Heart right ventricle (tissue), 16 donors: ENCODE data around the gene NPEPPS. TPM values are rescaled to one million over a fixed set of nuclear protein-coding genes. Genes with fewer than 3 reads are reported as not detected.

Source experiments
- ATAC-seq, 8 donors: fragments of 200-7000 bp; cut with Tn5 transposase; one replicate each; pipeline ENCODE4 v1.9.1; 2020; ENCODE audit warnings: mild to moderate bottlenecking in 8 of 8, moderate library complexity in 8 of 8, moderate number of reproducible peaks in 1 of 8
- DNase-seq, 2 donors: peaks; one replicate each; pipeline ENCODE4 v3.0.0-alpha.2; 2020
- H3K27ac ChIP-seq, 10 donors: fragments of 200-600 bp; sonication (generic) in 2 of 10; one replicate each; pipeline versions ENCODE4 v1.5.0 to v1.8.0; 2020 to 2022; ENCODE audit warnings: mild to moderate bottlenecking in 3 of 10
- H3K27me3 ChIP-seq, 7 donors: fragments of 200-600 bp; one replicate each; pipeline ENCODE4 v1.8.0; 2021 to 2022; ENCODE audit warnings: mild to moderate bottlenecking in 2 of 7
- H3K36me3 ChIP-seq, 9 donors: fragments of 200-600 bp; sonication (generic) in 1 of 9; one replicate each; pipeline versions ENCODE4 v1.5.0 to v1.8.0; 2020 to 2022; ENCODE audit warnings: mild to moderate bottlenecking in 2 of 9
- H3K4me1 ChIP-seq, 9 donors: fragments of 200-600 bp; sonication (generic) in 1 of 9; one replicate each; pipeline versions ENCODE4 v1.5.0 to v1.8.0; 2020 to 2022; ENCODE audit warnings: mild to moderate bottlenecking in 4 of 9
- H3K4me3 ChIP-seq, 10 donors: fragments of 200-600 bp; sonication (generic) in 2 of 10; one replicate each; pipeline versions ENCODE4 v1.5.0 to v1.8.0; 2020 to 2022; ENCODE audit warnings: mild to moderate bottlenecking in 7 of 10, moderate library complexity in 2 of 10
- H3K9me3 ChIP-seq, 11 donors: fragments of 200-600 bp in 10 of 11; sonication (generic) in 2 of 11; one replicate each; pipeline versions ENCODE4 v1.5.0 to v1.8.0; 2013 to 2022; ENCODE audit warnings: mild to moderate bottlenecking in 2 of 11, control low read depth in 1 of 11, moderate library complexity in 1 of 11
- WGBS, 2 donors: extraction: QIAGEN DNeasy Blood & Tissue Kit; methylation state at CpG; one replicate each; pipeline ENCODE4 v1.1.7; 2013; ENCODE audit warnings: inconsistent platforms in 1 of 2; 5-methylcytosine and 5-hydroxymethylcytosine counted together
- intact Hi-C, 10 donors: fragments of 100-400 bp; cut with DNase I; formaldehyde crosslinking; loops; one replicate each; pipeline versions ENCODE4 v1.11.1 to v1.14.2; 2022
- polyA plus RNA-seq, 2 donors: library from polyadenylated mRNA; stranded (reverse); fragments of 200-250 nt; gene quantifications; one replicate each; pipeline ENCODE4 v1.2.3, GENCODE V29; 2013
- total RNA-seq, 10 donors: library from RNA; stranded (reverse); fragmentation: NEBNext Ultra II Directional in 3 of 10; extraction: Animal tissue kit (Norgen Biotek cat#: 25700) in 3 of 10; gene quantifications; one replicate each; pipeline versions ENCODE4 v1.2.1 to v1.2.4, GENCODE V29; 2021 to 2023
- TF ChIP-seq, protein P1 (sequence below), 9 donors: fragments of 200-600 bp; sonication (generic) in 2 of 9; IDR thresholded peaks; one replicate each; pipeline versions ENCODE4 v1.5.0 to v1.8.0; 2021 to 2022; ENCODE audit warnings: antibody characterized with exemption in 9 of 9, mild to moderate bottlenecking in 5 of 9, moderate library complexity in 1 of 9
- donor health status: Arrhythmogenic right ventricular cardiomyopathy.
- donor health status: ischemic (EF 13 %, LVEDD 7.1; RV severe dilation, severe dysfunction).
- donor health status: healthy with polysubstance abuse.
- donor health status: DM: no; HTN: yes; CAD: no.
- donor health status: DM: no; HTN: no; CAD: no.
- donor health status: ischemic (EF 25% LVEDD 6.9; RV normal size, moderate dysfunction).
- donor health status: ischemic (EF 25% LVEDD 5.7; RV mildly dilated, moderate dysfunction).
- donor health status: healthy.
- donor health status: DM: yes; HTN: yes; CAD: no.
- donor health status: Ischemic cardiomyopathy.
- donor health status: ischemic (EF 35%, LVEDD 5.7; RV mildly dilated, moderate dysfunction).
- donor health status: nonischemic (EF 11% LVEDD 7.7; RV severe dilation, severe dysfunction).
- donor health status: DM: yes; HTN: yes; CAD: no.
- donor health status: PGD.
- donor health status: ischemic (EF 29% LVEDD 5.4; RV normal size, mild dysfunction).
- donor health status: nonischemic (EF 23%, LVEDD 6.1; RV moderate dilation, normal function).

The NPEPPS gene
- total and polyA plus RNA-seq, 12 donors = 21.8 to 104 (median 85.0) TPM

GRCh38 chr17:47650525-47651522 is 119.9 kb downstream of the NPEPPS start:
- intact Hi-C loops = no loop called here
- TF ChIP-seq, protein P1, sequence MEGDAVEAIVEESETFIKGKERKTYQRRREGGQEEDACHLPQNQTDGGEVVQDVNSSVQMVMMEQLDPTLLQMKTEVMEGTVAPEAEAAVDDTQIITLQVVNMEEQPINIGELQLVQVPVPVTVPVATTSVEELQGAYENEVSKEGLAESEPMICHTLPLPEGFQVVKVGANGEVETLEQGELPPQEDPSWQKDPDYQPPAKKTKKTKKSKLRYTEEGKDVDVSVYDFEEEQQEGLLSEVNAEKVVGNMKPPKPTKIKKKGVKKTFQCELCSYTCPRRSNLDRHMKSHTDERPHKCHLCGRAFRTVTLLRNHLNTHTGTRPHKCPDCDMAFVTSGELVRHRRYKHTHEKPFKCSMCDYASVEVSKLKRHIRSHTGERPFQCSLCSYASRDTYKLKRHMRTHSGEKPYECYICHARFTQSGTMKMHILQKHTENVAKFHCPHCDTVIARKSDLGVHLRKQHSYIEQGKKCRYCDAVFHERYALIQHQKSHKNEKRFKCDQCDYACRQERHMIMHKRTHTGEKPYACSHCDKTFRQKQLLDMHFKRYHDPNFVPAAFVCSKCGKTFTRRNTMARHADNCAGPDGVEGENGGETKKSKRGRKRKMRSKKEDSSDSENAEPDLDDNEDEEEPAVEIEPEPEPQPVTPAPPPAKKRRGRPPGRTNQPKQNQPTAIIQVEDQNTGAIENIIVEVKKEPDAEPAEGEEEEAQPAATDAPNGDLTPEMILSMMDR (IDR thresholded peaks at IDR 0.05) = no peak
- ATAC-seq (peak; percentile 76 to 85 (median 79)), DNase-seq (peak; percentile 97)
- peaks cover 0 to 46% (median 18%) of the 10 kb centered on the region in 9 donors for H3K36me3 ChIP-seq
- H3K4me3 ChIP-seq = peak overlapping the region; percentile 63 to 99 (median 88)
- 1 to 2% methylated on average over 30 to 38 of the region's 39 CpGs for WGBS, 2 donors
- H3K4me1 ChIP-seq = peaks cover 11 to 83% (median 52%) of the 10 kb centered on the region in 9 donors
- no peaks in the 10 kb centered on the region for H3K27me3 ChIP-seq
- peak overlapping the region; percentile 86 to 98 (median 94) for H3K27ac ChIP-seq
- no peaks in the 10 kb centered on the region for H3K9me3 ChIP-seq

- WGBS, 2 donors = 52 to 59% methylated on average over 2 of the region's 2 CpGs
- ATAC-seq = no peak
- intact Hi-C loops = no loop called here
- Histone ChIP-seq H3K36me3 (peaks cover 0 to 55% (median 25%) of the 10 kb centered on the region in 9 donors), H3K4me3 (peak overlapping the region in 1 of 10 donors; percentile 84), H3K9me3 (no peaks in the 10 kb centered on the region), H3K4me1 (peaks cover 11 to 76% (median 55%) of the 10 kb centered on the region in 9 donors), H3K27ac (no peak overlapping the region), H3K27me3 (no peaks in the 10 kb centered on the region)
- TF ChIP-seq, protein P1 (IDR thresholded peaks at IDR 0.05) = no peak
- no peak for DNase-seq
Observed at GRCh38 chr17:47651704-47652103, 120.8 kb downstream of the NPEPPS start.

DNA sequence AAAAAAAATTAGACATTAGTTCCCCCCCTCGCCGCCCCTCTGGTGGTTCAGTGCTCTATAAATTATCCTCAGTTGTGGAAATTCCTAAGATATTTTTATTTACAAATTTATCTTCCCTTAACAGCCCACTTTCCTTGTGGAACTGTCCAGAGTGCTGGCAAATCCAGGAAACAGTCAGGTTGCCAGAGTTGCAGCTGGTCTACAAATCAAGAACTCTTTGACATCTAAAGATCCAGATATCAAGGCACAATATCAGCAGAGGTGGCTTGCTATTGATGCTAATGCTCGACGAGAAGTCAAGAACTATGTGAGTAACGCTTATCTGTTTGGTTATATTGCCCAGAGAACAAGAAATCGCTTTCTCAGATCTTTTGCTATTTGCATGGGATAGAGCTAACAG is 121.7 kb downstream of the NPEPPS start:
- TF ChIP-seq, protein P1 (IDR thresholded peaks at IDR 0.05) = no peak
- WGBS, 2 donors = 87 to 92% methylated on average over 6 of the region's 6 CpGs
- H3K4me3 ChIP-seq = no peak overlapping the region
- H3K36me3 ChIP-seq = peaks cover 0 to 64% (median 34%) of the 10 kb centered on the region in 9 donors
- no peaks in the 10 kb centered on the region for H3K9me3 ChIP-seq
- ATAC-seq (no peak), DNase-seq (no peak)
- H3K27ac ChIP-seq = no peak overlapping the region
- intact Hi-C loops = no loop called here
- peaks cover 11 to 69% (median 55%) of the 10 kb centered on the region in 9 donors for H3K4me1 ChIP-seq
- H3K27me3 ChIP-seq = no peaks in the 10 kb centered on the region

- no peak overlapping the region for H3K27ac ChIP-seq
- ATAC-seq = no peak
- H3K9me3 ChIP-seq = no peaks in the 10 kb centered on the region
- TF ChIP-seq, protein P1 (IDR thresholded peaks at IDR 0.05) = no peak
- 59 to 67% methylated on average over 2 of the region's 2 CpGs for WGBS, 2 donors
- peaks cover 11 to 60% (median 47%) of the 10 kb centered on the region in 9 donors for H3K4me1 ChIP-seq
- H3K27me3 ChIP-seq = no peaks in the 10 kb centered on the region
- no peak overlapping the region for H3K4me3 ChIP-seq
- intact Hi-C loops = no loop called here
- DNase-seq = no peak
- peaks cover 0 to 73% (median 42%) of the 10 kb centered on the region in 9 donors for H3K36me3 ChIP-seq
Observed at GRCh38 chr17:47653442-47653841, 122.5 kb downstream of the NPEPPS start.
